GM18505 (cell line): ENCODE data around the gene CEMP1.

Source experiments
- ATAC-seq: cut with Tn5 transposase; IDR thresholded peaks from one replicate; pipeline ENCODE4 v1.9.1; 2021; ENCODE audit not compliant: unreplicated experiment
- POLR2A ChIP-seq: IDR thresholded peaks from 4 replicates; pipeline ENCODE4 v1.6.1; 2011; ENCODE audit warnings: borderline replicate concordance; ENCODE audit not compliant: insufficient read depth, insufficient read length; ENCODE audit errors: extremely low read depth

Gene CEMP1

DNA sequence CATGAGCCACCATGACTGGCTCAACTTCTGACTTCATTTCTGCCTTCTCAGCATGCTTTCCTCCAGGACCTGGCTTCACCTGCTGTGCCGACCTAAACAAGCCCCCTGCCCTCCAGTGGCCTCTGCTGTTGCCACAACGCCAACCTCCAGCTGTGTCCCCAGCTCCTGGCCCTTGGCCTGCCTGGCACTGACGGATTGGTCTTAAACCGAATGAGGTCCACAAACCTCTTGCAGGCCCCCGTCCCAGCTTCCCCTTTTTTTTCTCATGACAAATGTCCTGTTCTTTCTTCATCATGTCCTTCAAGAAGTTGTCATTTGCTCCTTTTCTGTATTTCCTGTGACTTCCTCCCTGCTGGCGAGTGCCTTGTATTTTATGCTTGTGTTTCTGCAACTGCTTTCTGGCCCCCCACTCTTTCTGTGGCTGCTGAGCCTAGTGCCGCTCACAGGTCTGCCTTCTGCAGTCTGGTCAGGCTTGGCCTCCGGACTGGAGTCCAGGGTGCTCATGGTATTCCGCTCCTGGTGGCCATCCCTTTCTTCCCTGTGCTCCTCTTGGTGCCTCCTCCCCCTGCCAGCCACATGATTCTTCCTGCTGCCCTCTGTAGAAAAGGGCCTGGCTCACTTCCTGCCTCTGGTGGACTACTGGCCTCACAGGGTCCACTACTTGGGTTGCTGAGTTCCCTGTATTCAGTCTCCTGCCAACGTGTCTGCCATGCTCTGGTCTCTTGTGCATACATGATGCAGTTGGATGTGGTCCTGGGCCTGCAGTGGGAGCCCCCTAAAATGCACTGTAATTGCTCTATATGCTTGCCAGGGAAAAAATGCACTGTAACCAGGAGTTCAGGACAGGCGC, 14.6 kb downstream of the CEMP1 start:
- ATAC-seq = no peak
- no peak for TF ChIP-seq POLR2A

GRCh38 chr16:2515180-2515851, 15.9 kb downstream of the CEMP1 start:
- no peak for ATAC-seq
- TF ChIP-seq POLR2A = no peak

- no peak for ATAC-seq
- TF ChIP-seq POLR2A = no peak
These were observed 16.7 kb downstream of the CEMP1 start for GRCh38 chr16:2514333-2515179.

GRCh38 chr16:2513405-2514332, 17.5 kb downstream of the CEMP1 start, which contains the start of gene ATP6V0C:
Gene ATP6V0C, plus strand, starts transcription at chr16:2513952. Its CDS starts 152 bp downstream, at chr16:2514104.
- TF ChIP-seq POLR2A = peak; percentile 95
- peak; percentile 69 for ATAC-seq

GRCh38 chr16:2512735-2513404, 18.3 kb downstream of the CEMP1 start:
- ATAC-seq = no peak
- TF ChIP-seq POLR2A = no peak

DNA sequence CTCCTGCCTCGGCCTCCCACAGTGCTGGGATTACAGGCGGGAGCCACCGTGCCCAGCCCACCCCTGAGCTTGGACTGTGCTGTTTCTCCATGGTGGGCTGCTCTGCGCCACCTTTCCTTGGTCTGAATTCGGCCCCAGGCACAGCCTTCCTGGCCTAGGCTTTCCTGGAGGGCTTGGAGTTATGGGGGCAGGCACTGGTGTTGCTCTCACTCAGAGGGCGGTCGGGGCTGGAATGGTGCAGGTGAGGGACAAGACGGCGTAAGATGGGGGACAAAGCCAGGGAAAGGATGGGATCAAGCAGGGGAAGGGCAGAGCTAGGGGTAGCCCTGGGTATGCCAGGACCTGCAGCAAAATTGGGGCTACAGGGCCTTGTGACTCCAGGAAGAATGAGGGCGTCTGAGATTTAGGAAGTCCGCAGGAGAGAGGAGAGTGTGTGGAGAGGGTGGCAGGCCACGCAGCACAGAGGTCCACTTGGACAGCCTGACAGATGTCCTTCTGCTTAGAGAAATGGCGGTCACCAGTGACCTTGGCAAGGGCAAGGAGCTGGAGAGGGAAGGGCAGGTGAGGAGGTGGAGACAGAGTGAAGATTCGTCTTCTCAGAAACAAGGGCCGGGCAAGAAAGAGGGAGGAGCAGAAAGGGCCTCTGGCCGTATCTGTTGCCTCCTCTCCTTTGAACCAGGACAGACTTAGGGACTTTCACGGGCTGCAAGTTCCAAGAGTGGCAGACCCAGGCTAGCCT, 19.0 kb downstream of the CEMP1 start:
- TF ChIP-seq POLR2A = no peak
- no peak for ATAC-seq

DNA sequence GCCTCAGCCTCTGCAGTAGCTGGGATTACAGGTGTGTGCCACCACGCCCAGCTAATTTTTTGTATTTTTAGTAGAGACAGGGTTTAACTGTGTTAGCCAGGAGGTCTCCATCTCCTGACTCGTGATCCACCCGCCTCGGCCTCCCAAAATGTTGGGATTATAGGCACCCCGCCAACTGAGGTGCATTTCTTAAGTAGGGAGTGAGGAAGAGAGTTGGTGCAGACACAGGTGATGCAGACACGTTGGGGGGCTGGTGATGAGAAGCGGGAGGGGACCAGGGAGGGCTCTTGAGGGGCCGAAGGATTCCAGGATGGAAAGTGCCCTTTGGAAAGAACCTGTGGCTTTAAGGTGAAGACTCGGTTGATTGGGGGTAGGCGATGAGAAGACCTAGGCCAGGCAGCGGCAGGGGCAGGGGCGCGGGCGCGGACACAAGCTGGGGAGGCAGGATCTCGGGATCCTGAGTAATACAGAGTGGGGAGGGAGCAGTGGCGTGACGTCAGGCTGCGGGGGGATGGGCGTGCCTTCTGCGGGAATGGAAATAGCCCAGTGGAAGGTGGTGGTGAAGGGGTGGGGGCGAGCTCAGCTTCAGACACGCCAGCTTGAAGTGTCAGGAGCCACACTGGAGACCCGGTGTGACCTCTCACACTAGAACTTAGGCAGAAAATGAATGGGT, 19.9 kb downstream of the CEMP1 start:
- TF ChIP-seq POLR2A = no peak
- no peak for ATAC-seq

DNA sequence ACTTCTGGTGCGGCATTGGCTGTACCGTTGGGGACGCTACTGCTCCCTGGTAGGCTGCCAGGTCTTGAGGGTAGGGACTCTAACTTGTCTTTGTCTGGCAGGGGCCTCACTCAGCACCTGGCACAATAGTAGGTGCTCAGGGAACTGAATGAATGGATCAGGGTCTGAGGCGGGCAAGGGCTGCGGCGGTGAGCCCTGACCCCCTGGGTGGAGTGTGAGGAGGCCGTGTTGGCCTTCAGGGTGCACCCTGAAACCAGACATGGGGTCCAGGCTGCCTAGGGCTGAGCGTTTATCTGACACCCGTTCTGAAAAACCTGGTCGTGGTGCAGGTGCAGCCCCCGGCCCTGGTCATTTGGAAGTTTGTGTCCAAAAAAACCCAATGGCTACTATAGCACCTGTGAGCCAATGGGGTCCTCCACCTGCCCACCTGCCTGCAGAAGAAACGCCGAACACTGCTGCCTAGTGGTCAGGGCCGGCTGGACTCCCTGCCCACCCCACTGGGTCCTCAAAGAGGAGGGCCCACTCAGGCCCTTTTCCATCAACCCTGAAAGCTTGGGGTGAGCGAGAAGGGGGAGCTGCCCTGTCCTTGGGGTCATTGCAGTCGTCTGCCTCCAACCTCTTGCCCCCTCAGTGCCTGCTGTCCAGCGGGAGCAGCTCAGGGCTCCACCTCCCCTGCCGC, 22.3 kb downstream of the CEMP1 start:
- no peak for ATAC-seq
- TF ChIP-seq POLR2A = no peak

- no peak for TF ChIP-seq POLR2A
- ATAC-seq = peak; percentile 13
These were observed 23.5 kb downstream of the CEMP1 start for GRCh38 chr16:2507665-2508064.

DNA sequence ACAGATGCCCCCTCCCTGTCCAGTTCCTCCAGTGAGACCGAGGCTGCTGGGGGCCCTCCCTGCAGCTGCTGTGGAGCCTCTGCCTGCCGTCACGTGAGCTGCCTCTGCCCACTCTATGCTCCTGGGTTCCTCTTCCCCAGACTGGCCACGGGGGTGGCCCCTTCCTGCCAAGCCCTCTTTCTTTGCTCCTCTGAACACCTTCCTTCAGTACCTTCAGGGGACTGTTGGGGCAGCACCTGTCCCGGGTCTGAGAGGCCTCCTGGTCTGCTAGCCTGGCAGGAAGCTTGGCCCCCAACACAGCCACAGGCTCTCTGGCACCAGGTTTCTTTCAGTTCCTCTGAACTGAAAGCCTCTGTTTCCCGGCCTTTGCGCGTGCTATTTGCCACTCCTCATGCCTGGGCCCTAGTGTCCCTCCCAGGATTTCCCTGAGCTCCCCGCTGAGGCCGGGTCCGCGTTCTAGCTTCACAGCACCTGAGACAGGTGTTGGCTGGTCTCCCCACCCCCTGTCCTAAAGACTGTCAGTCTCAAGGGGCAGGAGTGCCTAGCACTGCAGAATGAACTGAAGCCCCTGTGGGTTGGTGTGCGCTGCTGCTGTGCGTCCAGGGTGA, 24.1 kb downstream of the CEMP1 start:
- peak; percentile 31 for TF ChIP-seq POLR2A
- ATAC-seq = peak; percentile 48
